GM12873 (cell line): ENCODE data around the gene R3HCC1L.

Source experiments
- TF ChIP-seq, protein P1 (sequence below): IDR thresholded peaks from 2 replicates; pipeline ENCODE4 v1.5.1; 2012; ENCODE audit warnings: low read depth, mild to moderate bottlenecking, moderate library complexity, low read length, control low read depth; ENCODE audit not compliant: insufficient read depth; ENCODE audit errors: missing control alignments

The R3HCC1L gene

DNA sequence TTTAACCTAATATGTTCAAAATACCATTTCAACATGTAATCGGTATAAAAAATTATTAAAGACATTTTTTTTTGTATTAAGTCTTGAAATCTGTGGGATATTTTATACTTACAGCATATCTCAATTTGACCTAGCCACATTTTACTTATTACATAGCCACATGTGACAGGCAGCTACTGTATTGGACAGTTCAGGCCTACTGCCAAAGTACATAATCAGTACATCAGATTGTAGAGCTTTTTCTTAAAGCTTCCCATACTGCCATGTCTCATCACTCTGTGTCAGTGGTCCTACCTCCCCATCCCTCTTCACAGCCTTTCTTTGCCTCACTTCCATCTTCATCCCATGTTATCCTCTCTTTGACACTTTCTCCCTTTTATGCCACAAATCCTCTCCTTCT lies 90.5 kb downstream of the R3HCC1L start:
- TF ChIP-seq, protein P1, sequence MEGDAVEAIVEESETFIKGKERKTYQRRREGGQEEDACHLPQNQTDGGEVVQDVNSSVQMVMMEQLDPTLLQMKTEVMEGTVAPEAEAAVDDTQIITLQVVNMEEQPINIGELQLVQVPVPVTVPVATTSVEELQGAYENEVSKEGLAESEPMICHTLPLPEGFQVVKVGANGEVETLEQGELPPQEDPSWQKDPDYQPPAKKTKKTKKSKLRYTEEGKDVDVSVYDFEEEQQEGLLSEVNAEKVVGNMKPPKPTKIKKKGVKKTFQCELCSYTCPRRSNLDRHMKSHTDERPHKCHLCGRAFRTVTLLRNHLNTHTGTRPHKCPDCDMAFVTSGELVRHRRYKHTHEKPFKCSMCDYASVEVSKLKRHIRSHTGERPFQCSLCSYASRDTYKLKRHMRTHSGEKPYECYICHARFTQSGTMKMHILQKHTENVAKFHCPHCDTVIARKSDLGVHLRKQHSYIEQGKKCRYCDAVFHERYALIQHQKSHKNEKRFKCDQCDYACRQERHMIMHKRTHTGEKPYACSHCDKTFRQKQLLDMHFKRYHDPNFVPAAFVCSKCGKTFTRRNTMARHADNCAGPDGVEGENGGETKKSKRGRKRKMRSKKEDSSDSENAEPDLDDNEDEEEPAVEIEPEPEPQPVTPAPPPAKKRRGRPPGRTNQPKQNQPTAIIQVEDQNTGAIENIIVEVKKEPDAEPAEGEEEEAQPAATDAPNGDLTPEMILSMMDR = no peak

DNA sequence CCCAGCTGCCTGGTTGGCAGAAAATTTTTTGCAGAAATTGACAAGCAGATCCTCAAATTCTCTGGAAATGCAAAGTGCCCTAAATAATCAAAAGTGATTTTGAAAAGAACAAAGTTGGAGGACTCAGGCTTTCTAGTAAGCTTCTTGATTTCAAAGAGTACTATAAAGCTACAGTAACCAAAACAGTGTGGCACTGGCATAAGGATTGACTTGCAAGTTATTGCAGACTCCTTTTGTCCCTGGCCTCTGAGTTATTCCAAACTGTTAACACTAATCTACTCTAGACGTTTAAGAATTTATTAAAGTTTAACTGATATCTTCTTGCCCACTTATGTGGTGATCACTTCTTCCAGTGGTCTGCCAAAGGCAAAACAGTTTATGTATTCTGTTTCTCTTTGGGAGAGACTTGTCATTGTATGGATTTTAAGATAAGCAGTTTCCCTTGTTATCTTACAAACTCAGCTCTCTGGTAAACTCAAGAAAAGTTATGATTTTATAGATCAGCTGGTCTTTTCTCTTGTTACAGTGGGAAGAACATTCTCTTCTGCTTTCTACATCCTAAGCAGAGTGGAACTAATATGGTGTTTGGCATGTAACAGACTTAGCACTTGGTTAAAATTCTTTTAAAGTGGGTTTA lies 92.2 kb downstream of the R3HCC1L start:
- TF ChIP-seq, protein P1 = no peak

DNA sequence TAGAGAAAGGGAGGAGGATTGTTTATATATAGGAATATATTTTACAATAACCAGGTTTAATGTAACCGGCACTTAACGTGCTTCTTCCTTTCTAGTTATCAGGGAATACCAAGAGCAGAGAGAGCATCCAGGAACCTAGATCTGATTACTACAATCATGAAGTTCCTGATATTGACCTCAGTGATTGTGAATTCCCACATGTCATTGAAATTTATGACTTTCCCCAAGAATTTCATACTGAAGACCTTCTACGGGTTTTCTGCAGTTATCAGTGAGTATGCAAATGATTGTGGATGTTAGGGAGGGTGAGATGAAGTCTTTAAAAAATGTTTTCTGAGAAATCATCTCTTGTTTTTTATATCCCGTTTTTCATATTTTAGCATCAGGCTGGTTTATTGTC lies 97.0 kb downstream of the R3HCC1L start:
- TF ChIP-seq, protein P1 = no peak

DNA sequence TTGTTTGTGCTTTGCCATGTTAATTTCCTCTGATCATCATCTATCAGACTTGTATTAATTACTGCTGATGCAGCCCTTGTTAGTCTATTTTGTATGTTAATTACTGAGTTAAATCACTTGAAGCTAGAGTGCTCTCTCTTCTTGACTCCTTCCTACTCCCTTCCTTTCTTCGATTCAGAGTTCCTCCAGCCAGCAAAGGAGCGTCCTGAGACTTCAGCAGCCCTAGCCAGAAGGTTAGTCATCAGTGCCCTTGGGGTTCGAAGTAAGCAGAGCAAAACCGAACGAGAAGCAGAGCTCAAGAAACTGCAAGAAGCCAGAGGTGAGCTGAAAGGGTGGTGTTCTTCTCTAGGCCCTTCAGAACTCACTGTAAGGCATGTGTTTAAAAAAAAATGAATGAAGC lies 101.4 kb downstream of the R3HCC1L start:
- TF ChIP-seq, protein P1 = no peak

DNA sequence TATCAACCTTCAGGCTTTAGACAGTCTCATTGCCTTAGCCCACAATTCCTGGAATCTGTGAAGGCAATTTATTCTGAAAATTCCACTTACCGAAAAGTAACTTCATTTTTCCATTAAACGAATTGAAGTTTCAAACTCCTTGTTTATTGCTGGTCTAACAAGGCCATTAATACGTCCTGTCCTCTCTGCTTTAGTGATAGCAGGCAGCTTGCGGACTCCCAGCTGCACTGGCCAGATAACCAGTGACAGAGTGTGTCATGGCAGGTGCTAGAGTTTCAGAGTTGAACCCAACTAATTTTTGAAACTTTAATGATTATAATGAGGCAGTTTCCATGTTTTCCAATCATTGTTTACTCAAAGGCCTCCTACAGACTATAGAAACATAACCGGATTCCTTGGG lies 102.4 kb downstream of the R3HCC1L start:
- TF ChIP-seq, protein P1 = no peak

DNA sequence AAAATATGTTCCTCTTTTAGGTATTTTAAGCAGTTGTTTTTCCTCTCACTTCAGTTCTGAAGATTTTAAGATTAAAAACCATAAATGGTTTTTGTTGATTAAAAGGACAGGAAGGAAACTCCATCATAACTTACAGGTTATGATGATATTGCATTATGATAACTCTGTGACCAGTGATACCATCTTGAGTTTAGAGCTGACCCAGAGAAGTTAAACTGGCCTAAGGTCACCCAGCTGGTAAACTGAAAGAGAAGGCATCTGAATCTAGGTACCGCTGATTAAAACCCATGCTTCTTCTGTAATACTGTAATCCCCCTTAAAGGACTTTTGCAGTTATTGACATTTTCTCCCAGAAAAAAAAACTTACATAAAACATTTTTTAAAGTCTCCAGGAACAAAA lies 103.9 kb downstream of the R3HCC1L start:
- TF ChIP-seq, protein P1 = no peak

DNA sequence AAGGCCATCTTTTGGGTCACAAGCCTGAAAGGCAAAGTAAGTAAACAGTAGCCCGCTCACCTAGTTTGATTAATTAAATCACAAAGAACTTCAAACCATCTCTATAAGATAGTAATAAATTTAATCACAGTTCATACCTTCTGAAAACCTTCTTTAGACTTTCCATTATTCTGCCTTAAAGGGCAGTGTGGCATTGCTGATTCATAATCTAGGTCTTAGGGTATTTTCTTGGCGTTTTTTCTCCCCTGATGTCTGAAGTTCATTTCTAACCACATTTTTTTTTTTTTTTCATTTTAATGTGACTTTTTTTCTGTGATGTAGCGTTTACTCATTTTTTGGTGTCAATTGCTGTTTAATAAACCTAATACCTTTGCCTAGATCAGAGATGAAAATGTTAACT lies 106.1 kb downstream of the R3HCC1L start:
- TF ChIP-seq, protein P1 = no peak
